Vagina (tissue), 2 donors: ENCODE results near the gene SNHG17. TPM values are rescaled to one million over a fixed set of nuclear protein-coding genes. Genes with fewer than 3 reads are reported as not detected.

Experiments used
- DNase-seq, 2 donors: peaks; one replicate each; pipeline ENCODE4 v3.0.0-alpha.2; 2017; ENCODE audit errors: extremely low spot score in 2 of 2
- H3K27ac ChIP-seq: fragments of 200-600 bp; sonication (generic); one replicate; pipeline ENCODE4 v1.5.1; 2019
- H3K27me3 ChIP-seq: fragments of 200-600 bp; sonication (generic); one replicate; pipeline ENCODE4 v1.5.1; 2019
- H3K36me3 ChIP-seq, 2 donors: fragments of 200-600 bp; sonication (generic); one replicate each; pipeline ENCODE4 v1.5.1; 2017 to 2019
- H3K4me1 ChIP-seq: fragments of 200-600 bp; sonication (generic); one replicate; pipeline ENCODE4 v1.5.1; 2019
- H3K4me3 ChIP-seq, 2 donors: fragments of 200-600 bp; sonication (generic); 1 replicate in 1 of 2; 2 replicates in 1 of 2; pipeline ENCODE4 v1.5.1; 2016 to 2019
- H3K9me3 ChIP-seq: fragments of 200-600 bp; sonication (generic); one replicate; pipeline ENCODE4 v1.5.1; 2019
- POLR2A ChIP-seq, 2 donors: fragments of 450-650 bp; IDR thresholded peaks; one replicate each; pipeline ENCODE4 v1.6.1; 2017; ENCODE audit warnings: antibody characterized with exemption in 2 of 2, mild to moderate bottlenecking in 2 of 2, moderate library complexity in 2 of 2
- POLR2AphosphoS5 ChIP-seq, 2 donors: sonication (generic); formaldehyde crosslinking; IDR thresholded peaks; one replicate each; pipeline ENCODE4 v1.9.0; 2017; ENCODE audit warnings: antibody characterized with exemption in 2 of 2, mild to moderate bottlenecking in 2 of 2, low read depth in 1 of 2; ENCODE audit not compliant: insufficient read depth in 1 of 2
- intact Hi-C: fragments of 100-400 bp; cut with DNase I; formaldehyde crosslinking; loops from one replicate; pipeline ENCODE4 v1.15.1; 2023
- total RNA-seq: library from RNA; depleted of rRNA; stranded (reverse); fragments of >200 nt; gene quantifications from one replicate; pipeline ENCODE4 v1.2.3, GENCODE V29; 2016
- TF ChIP-seq, protein P1 (sequence below), 3 experiments: fragments of 450-650 bp in 2 of 3; fragments of 200-600 bp in 1 of 3; sonication (generic) in 1 of 3; IDR thresholded peaks; one replicate each; pipeline ENCODE4 v1.5.1; 2017 to 2019; ENCODE audit warnings: antibody characterized with exemption in 3 of 3, mild to moderate bottlenecking in 2 of 3, moderate library complexity in 2 of 3

Gene SNHG17
- 37.3 TPM for total RNA-seq

DNA sequence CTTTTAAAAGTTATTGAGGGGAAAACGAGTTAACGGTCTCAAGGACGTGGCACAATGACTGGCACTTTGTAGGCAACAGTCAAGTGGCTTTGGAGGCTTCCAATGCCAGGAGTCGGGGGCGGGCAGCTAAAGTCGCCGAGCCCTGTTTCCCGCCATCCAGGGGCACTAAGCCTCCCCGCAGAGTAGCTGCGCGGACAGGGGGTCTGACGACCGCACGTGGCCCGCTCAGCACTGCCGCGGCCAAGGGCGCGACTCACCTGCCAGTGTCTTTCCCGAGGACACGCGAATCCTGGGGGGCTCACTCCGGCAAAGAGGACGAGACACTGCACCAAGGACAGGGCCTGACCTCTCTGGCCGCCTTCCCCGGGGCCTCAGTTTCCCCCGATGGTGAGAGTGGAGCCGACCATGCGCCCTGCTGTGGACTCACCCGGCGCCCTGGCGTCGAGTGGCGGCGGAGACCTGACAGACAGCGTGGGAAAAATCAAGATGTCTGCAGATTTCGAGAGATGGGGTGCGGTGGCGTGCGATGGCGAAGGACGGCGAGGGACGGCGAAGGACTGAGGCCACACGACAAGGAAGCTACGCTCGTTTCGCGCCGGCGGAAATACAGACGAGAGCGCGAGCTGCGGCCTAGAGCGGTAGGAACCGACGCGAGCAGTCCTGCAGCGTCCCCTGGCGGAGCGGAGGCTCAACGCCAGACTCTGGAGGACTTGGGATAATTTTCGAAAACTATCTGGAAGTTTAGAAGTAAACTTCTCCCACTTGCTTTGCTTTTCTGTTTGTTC, at the start of gene SNHG17:
Gene SNHG17, minus strand, starts transcription at position 559 of the 785 bp plus-strand sequence.
- H3K27me3 ChIP-seq, result no peaks in the 10 kb centered on the region
- TF ChIP-seq POLR2A (IDR thresholded peaks at IDR 0.05) (no peak), POLR2AphosphoS5 (IDR thresholded peaks at IDR 0.05; ENCODE audit: insufficient read depth in 1 of 2, low read depth in 1 of 2) (peak; percentile 92 to 94)
- TF ChIP-seq, protein P1, sequence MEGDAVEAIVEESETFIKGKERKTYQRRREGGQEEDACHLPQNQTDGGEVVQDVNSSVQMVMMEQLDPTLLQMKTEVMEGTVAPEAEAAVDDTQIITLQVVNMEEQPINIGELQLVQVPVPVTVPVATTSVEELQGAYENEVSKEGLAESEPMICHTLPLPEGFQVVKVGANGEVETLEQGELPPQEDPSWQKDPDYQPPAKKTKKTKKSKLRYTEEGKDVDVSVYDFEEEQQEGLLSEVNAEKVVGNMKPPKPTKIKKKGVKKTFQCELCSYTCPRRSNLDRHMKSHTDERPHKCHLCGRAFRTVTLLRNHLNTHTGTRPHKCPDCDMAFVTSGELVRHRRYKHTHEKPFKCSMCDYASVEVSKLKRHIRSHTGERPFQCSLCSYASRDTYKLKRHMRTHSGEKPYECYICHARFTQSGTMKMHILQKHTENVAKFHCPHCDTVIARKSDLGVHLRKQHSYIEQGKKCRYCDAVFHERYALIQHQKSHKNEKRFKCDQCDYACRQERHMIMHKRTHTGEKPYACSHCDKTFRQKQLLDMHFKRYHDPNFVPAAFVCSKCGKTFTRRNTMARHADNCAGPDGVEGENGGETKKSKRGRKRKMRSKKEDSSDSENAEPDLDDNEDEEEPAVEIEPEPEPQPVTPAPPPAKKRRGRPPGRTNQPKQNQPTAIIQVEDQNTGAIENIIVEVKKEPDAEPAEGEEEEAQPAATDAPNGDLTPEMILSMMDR (IDR thresholded peaks at IDR 0.05), result peak; percentile 97 to 100 (median 99)
- intact Hi-C loops, result no loop called here
- DNase-seq, result no peak
- H3K9me3 ChIP-seq, result no peaks in the 10 kb centered on the region
- peaks cover 0 to 31% of the 10 kb centered on the region in 2 donors for H3K36me3 ChIP-seq
- peak within 1 kb of the TSS; percentile 66 to 77 for H3K4me3 ChIP-seq
- H3K4me1 ChIP-seq, result peaks cover 23% of the 10 kb centered on the region
- peak within 1 kb of the TSS; percentile 37 for H3K27ac ChIP-seq

DNA sequence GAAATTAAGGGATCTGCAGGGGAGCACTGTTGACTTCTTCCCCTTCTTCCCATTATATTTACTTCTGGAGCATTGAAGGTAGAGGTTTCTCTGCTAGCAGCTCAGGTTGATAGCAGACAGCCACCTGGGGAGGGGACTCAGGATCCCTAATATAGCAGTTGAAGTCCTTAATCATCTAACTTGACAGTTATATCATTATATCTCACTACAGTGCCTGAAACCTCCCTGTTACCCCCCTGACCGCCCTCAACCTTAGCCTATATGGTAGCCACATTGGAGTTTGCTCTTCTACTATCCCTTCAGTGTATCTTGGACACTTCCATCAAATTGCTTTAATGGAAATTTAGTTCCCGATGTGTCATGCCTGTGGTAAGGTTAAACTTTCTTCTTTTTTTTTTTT, 44.5 kb upstream of the SNHG17 start:
- Histone ChIP-seq H3K4me1 (peaks cover 22% of the 10 kb centered on the region), H3K27ac (no peak overlapping the region), H3K4me3 (no peak overlapping the region), H3K36me3 (no peaks in the 10 kb centered on the region), H3K9me3 (no peaks in the 10 kb centered on the region), H3K27me3 (no peaks in the 10 kb centered on the region)
- intact Hi-C loops, result no loop called here
- no peak for DNase-seq
- TF ChIP-seq, protein P1 (IDR thresholded peaks at IDR 0.05), result no peak
- TF ChIP-seq POLR2A (IDR thresholded peaks at IDR 0.05) (no peak), POLR2AphosphoS5 (IDR thresholded peaks at IDR 0.05; ENCODE audit: insufficient read depth in 1 of 2, low read depth in 1 of 2) (no peak)

DNA sequence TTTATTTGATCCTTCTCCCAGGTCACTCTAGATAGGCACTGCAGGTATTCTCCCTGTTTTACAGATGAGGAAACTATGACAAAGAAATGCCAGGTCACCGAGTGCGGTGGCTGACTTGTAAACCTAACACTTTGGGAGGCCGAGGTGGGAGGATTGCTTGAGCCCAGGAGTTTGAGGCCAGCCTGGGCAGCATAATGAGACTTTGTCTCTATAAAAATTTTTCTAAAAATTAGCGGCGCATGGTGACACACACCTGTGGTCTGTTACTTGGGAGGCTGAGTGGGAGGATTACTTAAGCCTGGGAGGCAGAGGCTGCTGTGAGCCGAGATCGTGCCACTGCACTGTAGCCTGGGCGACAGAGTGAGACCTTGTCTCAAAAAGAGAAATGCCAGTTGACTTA, 42.6 kb upstream of the SNHG17 start:
- Histone ChIP-seq H3K9me3 (no peaks in the 10 kb centered on the region), H3K4me1 (peaks cover 37% of the 10 kb centered on the region), H3K27me3 (no peaks in the 10 kb centered on the region), H3K4me3 (no peak overlapping the region), H3K27ac (no peak overlapping the region), H3K36me3 (no peaks in the 10 kb centered on the region)
- no peak for DNase-seq
- intact Hi-C loops, result no loop called here
- no peak for TF ChIP-seq POLR2AphosphoS5 (IDR thresholded peaks at IDR 0.05; ENCODE audit: insufficient read depth in 1 of 2, low read depth in 1 of 2)
- no peak for TF ChIP-seq POLR2A (IDR thresholded peaks at IDR 0.05)
- TF ChIP-seq, protein P1 (IDR thresholded peaks at IDR 0.05), result no peak

DNA sequence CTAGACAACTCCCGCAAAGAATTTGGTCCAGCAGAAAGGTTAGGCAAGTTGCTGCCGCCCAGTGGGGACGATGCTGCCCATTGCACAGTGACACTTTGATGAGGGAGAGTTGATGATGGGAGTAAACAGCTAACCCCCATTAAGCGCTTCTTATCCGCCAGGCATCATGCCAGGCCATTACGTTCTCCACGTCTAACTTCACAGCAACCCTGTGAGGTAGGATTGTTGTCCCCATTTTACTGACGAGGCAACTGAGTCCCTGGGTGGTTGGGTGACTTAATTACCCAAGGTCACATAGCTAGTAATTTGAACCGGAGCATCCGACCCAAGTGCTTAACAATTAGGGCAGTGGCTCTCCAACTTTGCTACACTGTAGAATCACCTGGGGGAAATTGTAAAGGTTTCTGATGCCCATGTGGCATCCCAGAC, 38.3 kb upstream of the SNHG17 start:
- intact Hi-C loops, result no loop called here
- H3K36me3 ChIP-seq, result no peaks in the 10 kb centered on the region
- H3K9me3 ChIP-seq, result no peaks in the 10 kb centered on the region
- H3K27ac ChIP-seq, result peak overlapping the region; percentile 86
- peak overlapping the region; percentile 74 to 87 for H3K4me3 ChIP-seq
- no peak for DNase-seq
- peaks cover 43% of the 10 kb centered on the region for H3K4me1 ChIP-seq
- TF ChIP-seq, protein P1 (IDR thresholded peaks at IDR 0.05), result no peak
- TF ChIP-seq POLR2A (IDR thresholded peaks at IDR 0.05), result no peak
- TF ChIP-seq POLR2AphosphoS5 (IDR thresholded peaks at IDR 0.05; ENCODE audit: insufficient read depth in 1 of 2, low read depth in 1 of 2), result no peak
- no peaks in the 10 kb centered on the region for H3K27me3 ChIP-seq
